NCI-H82 (cell line): ENCODE data around the gene TMEM87B.

Experiments used
- DNase-seq: peaks from one replicate; lab custom pipeline; 2025; lab: John Stamatoyannopoulos, UW

Gene TMEM87B

DNA sequence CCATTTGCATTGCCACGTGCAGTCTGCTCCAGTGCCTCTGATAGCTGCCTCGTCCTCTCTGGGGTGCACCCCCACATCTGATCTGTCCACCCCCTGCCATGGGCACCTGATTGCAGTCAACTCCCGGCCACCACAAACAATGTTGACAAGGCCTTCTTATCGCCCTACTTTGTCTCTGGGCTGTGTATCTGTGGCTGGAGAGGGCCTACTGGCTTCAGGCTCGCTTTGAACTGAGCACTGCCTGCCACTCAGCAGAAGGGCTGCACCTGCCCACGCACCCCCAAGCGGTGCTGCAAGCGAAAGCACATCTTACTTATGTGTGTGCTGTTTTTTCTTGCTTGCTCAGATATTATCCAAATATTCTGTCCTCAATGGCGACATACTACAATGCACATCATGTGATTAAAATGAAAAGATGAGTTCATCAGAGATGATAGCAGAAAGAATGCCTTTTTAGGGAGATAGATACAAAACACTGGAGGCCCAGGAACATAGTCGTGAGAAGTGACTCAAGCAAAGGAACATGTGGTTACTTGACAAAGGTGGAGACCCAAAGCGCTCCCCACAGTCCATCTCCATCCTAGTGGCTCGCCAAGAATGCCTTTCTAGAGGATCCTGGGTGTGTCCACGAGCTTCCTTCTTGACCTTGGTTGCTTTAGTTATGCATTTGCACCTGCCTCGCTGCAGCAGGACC lies 111.9 kb downstream of the TMEM87B start:
- no peak for DNase-seq

DNA sequence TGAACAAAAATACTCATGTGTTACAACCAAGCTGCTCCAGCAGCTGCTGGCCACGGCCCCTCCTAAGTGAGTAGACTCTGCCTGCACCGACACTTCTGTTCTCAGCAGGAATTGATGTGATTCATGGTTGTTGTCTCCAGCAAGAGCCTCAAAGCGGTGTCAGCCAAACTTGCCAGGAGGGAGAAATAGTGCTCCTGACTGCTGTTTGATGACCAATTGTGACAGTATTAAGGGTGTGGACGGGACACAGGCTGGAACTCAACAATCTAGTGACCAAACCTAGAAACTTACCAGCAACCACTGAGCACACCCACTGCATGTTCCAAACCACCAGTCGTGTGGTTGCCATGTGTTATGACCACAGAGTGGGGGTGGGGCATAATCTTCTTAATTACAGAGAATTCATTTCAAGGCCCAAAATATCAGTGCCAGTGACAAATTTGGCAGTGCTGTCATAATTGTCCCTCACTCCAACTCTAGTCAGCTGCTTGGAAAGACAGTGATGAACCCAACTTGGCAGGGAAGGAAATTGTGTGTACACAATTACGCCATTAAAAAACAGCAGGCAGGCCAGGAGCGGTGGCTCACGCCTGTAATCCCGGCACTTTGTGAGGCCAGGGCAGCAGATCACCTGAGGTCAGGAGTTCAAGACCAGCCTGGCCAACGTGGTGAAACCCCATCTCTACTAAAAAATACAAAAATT lies 113.5 kb downstream of the TMEM87B start:
- DNase-seq, result no peak
